ENCODE measurements around the gene VPS45. TPM values are rescaled to one million over a fixed set of nuclear protein-coding genes. Genes with fewer than 3 reads are reported as not detected.

VPS45 gene
- 10 to 100 TPM; 19.4 to 22.8 TPM for total RNA-seq

GRCh38 chr1:150067184-150068108 lies at the start of gene VPS45:
Gene VPS45, plus strand, starts transcription at chr1:150067776. Its CDS starts 82 bp downstream, at chr1:150067858.
- no peak for TF ChIP-seq CTCF (IDR thresholded peaks at IDR 0.05)
- POLR2A ChIA-PET, result interaction anchor here (0.7 to 6.0 kb wide), 17 partner anchors 10 to 224 kb away, joined by 3 to 48 read pairs (median 3); partner anchors contain the start of gene OTUD7B
- H3K4me3 Mint-ChIP-seq, result peak within 1 kb of the TSS; percentile 96
- H3K4me1 Mint-ChIP-seq (ENCODE audit: low read depth), result peaks cover 27% of the 10 kb centered on the region
- H3K27ac Mint-ChIP-seq, result peak within 1 kb of the TSS; percentile 98
- H3K36me3 Mint-ChIP-seq (ENCODE audit: low read depth), result peaks cover 12% of the 10 kb centered on the region
- H3K27me3 Mint-ChIP-seq, result no peaks in the 10 kb centered on the region
- ATAC-seq, result peak; percentile 97
- no peaks in the 10 kb centered on the region for H3K9me3 Mint-ChIP-seq
- CTCF ChIA-PET, result interaction anchor here (0.9 to 3.1 kb wide), 8 partner anchors 10 to 188 kb away, joined by 3 to 19 read pairs (median 6); a partner anchor contains a TSS
- DNase-seq, result peak; percentile 94
- intact Hi-C loops (cut with micrococcal nuclease), result no loop called here

GRCh38 chr1:150018165-150018564 lies 49.4 kb upstream of the VPS45 start:
- POLR2A ChIA-PET, result interaction anchor here (1.6 kb wide), 1 partner anchor 9 kb away, joined by 3 read pairs; no protein-coding TSS in a partner anchor
- TF ChIP-seq CTCF (IDR thresholded peaks at IDR 0.05), result no peak
- no peak for DNase-seq
- Mint-ChIP-seq H3K4me1 (ENCODE audit: low read depth) (no peaks in the 10 kb centered on the region), H3K27me3 (no peaks in the 10 kb centered on the region), H3K27ac (no peak overlapping the region), H3K9me3 (no peaks in the 10 kb centered on the region), H3K4me3 (no peak overlapping the region), H3K36me3 (ENCODE audit: low read depth) (no peaks in the 10 kb centered on the region)
- ATAC-seq, result no peak
- CTCF ChIA-PET, result interaction anchor here (2.1 kb wide), 1 partner anchor 56 kb away, joined by 7 read pairs; no protein-coding TSS in a partner anchor
- intact Hi-C loops (cut with micrococcal nuclease), result no loop called here

- H3K4me3 Mint-ChIP-seq, result no peak overlapping the region
- intact Hi-C loops (cut with micrococcal nuclease), result no loop called here
- ChIA-PET POLR2A (no interaction called here), CTCF (no interaction called here)
- no peak for TF ChIP-seq CTCF (IDR thresholded peaks at IDR 0.05)
- H3K9me3 Mint-ChIP-seq, result no peaks in the 10 kb centered on the region
- no peak overlapping the region for H3K27ac Mint-ChIP-seq
- no peaks in the 10 kb centered on the region for H3K36me3 Mint-ChIP-seq (ENCODE audit: low read depth)
- no peak for DNase-seq
- H3K4me1 Mint-ChIP-seq (ENCODE audit: low read depth), result no peaks in the 10 kb centered on the region
- peaks cover 7% of the 10 kb centered on the region for H3K27me3 Mint-ChIP-seq
- no peak for ATAC-seq
Measured at GRCh38 chr1:150020711-150021110, 46.9 kb upstream of the VPS45 start.

GRCh38 chr1:150021191-150021694 lies 46.3 kb upstream of the VPS45 start:
- POLR2A ChIA-PET, result interaction anchor here (1.2 kb wide), 1 partner anchor 12 kb away, joined by 3 read pairs; no protein-coding TSS in a partner anchor
- intact Hi-C loops (cut with micrococcal nuclease), result no loop called here
- H3K36me3 Mint-ChIP-seq (ENCODE audit: low read depth), result no peaks in the 10 kb centered on the region
- no peak for TF ChIP-seq CTCF (IDR thresholded peaks at IDR 0.05)
- no peak overlapping the region for H3K27ac Mint-ChIP-seq
- H3K4me3 Mint-ChIP-seq, result no peak overlapping the region
- peaks cover 7% of the 10 kb centered on the region for H3K27me3 Mint-ChIP-seq
- no peak for DNase-seq
- ATAC-seq, result no peak
- CTCF ChIA-PET, result interaction anchor here (1.0 to 1.1 kb wide), 2 partner anchors 8 to 59 kb away, joined by 3 read pairs; no protein-coding TSS in a partner anchor
- no peaks in the 10 kb centered on the region for H3K9me3 Mint-ChIP-seq
- H3K4me1 Mint-ChIP-seq (ENCODE audit: low read depth), result no peaks in the 10 kb centered on the region
